ACC112 (cell line): Measurements from ENCODE around the gene FBXO41.

ENCODE experiments used
- H2AFZ ChIP-seq: fragments of 200-600 bp; sonication (generic); one replicate; pipeline ENCODE4 v1.6.0; 2017; ENCODE audit warnings: antibody characterized with exemption, low read length; ENCODE audit not compliant: unreplicated experiment
- H3K27ac ChIP-seq: fragments of 200-600 bp; sonication (generic); 2 replicates; pipeline ENCODE4 v1.5.1; 2014; ENCODE audit warnings: low read depth, mild to moderate bottlenecking, antibody characterized with exemption, low read length, moderate library complexity
- H3K27me3 ChIP-seq: fragments of 200-600 bp; sonication (generic); 2 replicates; pipeline ENCODE4 v1.6.1; 2014; ENCODE audit warnings: mild to moderate bottlenecking, antibody characterized with exemption, low read length, moderate library complexity, mixed read lengths; ENCODE audit not compliant: insufficient read depth
- H3K36me3 ChIP-seq: fragments of 200-600 bp; sonication (generic); 2 replicates; pipeline ENCODE4 v1.6.1; 2016; ENCODE audit warnings: mild to moderate bottlenecking, antibody characterized with exemption, low read length, moderate library complexity, mixed read lengths; ENCODE audit not compliant: insufficient read depth
- H3K4me1 ChIP-seq: fragments of 200-600 bp; sonication (generic); one replicate; pipeline ENCODE4 v1.6.1; 2016; ENCODE audit warnings: low read length, mixed read lengths; ENCODE audit not compliant: insufficient read depth, unreplicated experiment, control insufficient read depth
- H3K4me3 ChIP-seq: fragments of 200-600 bp; sonication (generic); 2 replicates; pipeline ENCODE4 v1.5.1; 2014; ENCODE audit warnings: mild to moderate bottlenecking, low read depth, low read length
- H3K79me2 ChIP-seq: fragments of 200-600 bp; sonication (generic); one replicate; pipeline ENCODE4 v1.6.0; 2016; ENCODE audit warnings: low read length; ENCODE audit not compliant: control insufficient read depth, unreplicated experiment, insufficient read depth

The FBXO41 gene

GRCh38 chr2:73260338-73260984 lies 23.8 kb downstream of the FBXO41 start:
- Histone ChIP-seq H3K27me3 (no peaks in the 10 kb centered on the region), H2AFZ (no peak overlapping the region), H3K27ac (no peak overlapping the region), H3K36me3 (no peaks in the 10 kb centered on the region), H3K79me2 (no peaks in the 10 kb centered on the region), H3K4me1 (no peaks in the 10 kb centered on the region), H3K4me3 (no peak overlapping the region)

GRCh38 chr2:73259704-73260337 lies 24.5 kb downstream of the FBXO41 start:
- no peak overlapping the region for H2AFZ ChIP-seq
- no peaks in the 10 kb centered on the region for H3K79me2 ChIP-seq
- H3K4me3 ChIP-seq, result no peak overlapping the region
- H3K27ac ChIP-seq, result no peak overlapping the region
- H3K4me1 ChIP-seq, result no peaks in the 10 kb centered on the region
- no peaks in the 10 kb centered on the region for H3K27me3 ChIP-seq
- no peaks in the 10 kb centered on the region for H3K36me3 ChIP-seq

GRCh38 chr2:73259276-73259675 lies 25.0 kb downstream of the FBXO41 start:
- Histone ChIP-seq H3K36me3 (peaks cover 4% of the 10 kb centered on the region; the same call in 1 of the 2 replicates), H3K79me2 (no peaks in the 10 kb centered on the region), H3K4me3 (no peak overlapping the region), H3K27ac (no peak overlapping the region), H2AFZ (no peak overlapping the region), H3K4me1 (no peaks in the 10 kb centered on the region), H3K27me3 (no peaks in the 10 kb centered on the region)

- H3K36me3 ChIP-seq, result peaks cover 7% of the 10 kb centered on the region; the same call in 1 of the 2 replicates
- H3K4me3 ChIP-seq, result no peak overlapping the region
- no peak overlapping the region for H3K27ac ChIP-seq
- no peak overlapping the region for H2AFZ ChIP-seq
- no peaks in the 10 kb centered on the region for H3K4me1 ChIP-seq
- no peaks in the 10 kb centered on the region for H3K79me2 ChIP-seq
- no peaks in the 10 kb centered on the region for H3K27me3 ChIP-seq
Observed at GRCh38 chr2:73258913-73259215, 25.4 kb downstream of the FBXO41 start.

- Histone ChIP-seq H3K4me1 (no peaks in the 10 kb centered on the region), H3K27me3 (no peaks in the 10 kb centered on the region), H3K79me2 (no peaks in the 10 kb centered on the region), H3K27ac (no peak overlapping the region), H3K36me3 (peaks cover 7% of the 10 kb centered on the region; the same call in 1 of the 2 replicates), H3K4me3 (no peak overlapping the region), H2AFZ (no peak overlapping the region)
Observed at GRCh38 chr2:73258186-73258912, 25.9 kb downstream of the FBXO41 start.

GRCh38 chr2:73257425-73258125 lies 26.7 kb downstream of the FBXO41 start:
- Histone ChIP-seq H3K27ac (no peak overlapping the region), H3K36me3 (peaks cover 7% of the 10 kb centered on the region; the same call in 1 of the 2 replicates), H3K4me1 (no peaks in the 10 kb centered on the region), H3K79me2 (no peaks in the 10 kb centered on the region), H3K27me3 (no peaks in the 10 kb centered on the region), H3K4me3 (no peak overlapping the region), H2AFZ (no peak overlapping the region)

- Histone ChIP-seq H3K4me1 (no peaks in the 10 kb centered on the region), H3K27me3 (no peaks in the 10 kb centered on the region), H2AFZ (no peak overlapping the region), H3K36me3 (peaks cover 7% of the 10 kb centered on the region; the same call in 1 of the 2 replicates), H3K4me3 (no peak overlapping the region), H3K27ac (no peak overlapping the region), H3K79me2 (no peaks in the 10 kb centered on the region)
Observed at GRCh38 chr2:73257021-73257420, 27.3 kb downstream of the FBXO41 start.

GRCh38 chr2:73256618-73256922 lies 27.7 kb downstream of the FBXO41 start:
- Histone ChIP-seq H3K4me1 (no peaks in the 10 kb centered on the region), H2AFZ (no peak overlapping the region), H3K27ac (no peak overlapping the region), H3K36me3 (peaks cover 7% of the 10 kb centered on the region; the same call in 1 of the 2 replicates), H3K4me3 (no peak overlapping the region), H3K79me2 (no peaks in the 10 kb centered on the region), H3K27me3 (no peaks in the 10 kb centered on the region)

- Histone ChIP-seq H3K36me3 (peaks cover 7% of the 10 kb centered on the region; the same call in 1 of the 2 replicates), H3K27ac (no peak overlapping the region), H3K4me3 (no peak overlapping the region), H3K79me2 (no peaks in the 10 kb centered on the region), H2AFZ (no peak overlapping the region), H3K4me1 (no peaks in the 10 kb centered on the region), H3K27me3 (no peaks in the 10 kb centered on the region)
Observed at GRCh38 chr2:73255907-73256617, 28.2 kb downstream of the FBXO41 start.

- Histone ChIP-seq H3K27ac (no peak overlapping the region), H3K79me2 (no peaks in the 10 kb centered on the region), H3K27me3 (no peaks in the 10 kb centered on the region), H3K4me1 (no peaks in the 10 kb centered on the region), H3K36me3 (peaks cover 11% of the 10 kb centered on the region; the same call in 1 of the 2 replicates), H2AFZ (no peak overlapping the region), H3K4me3 (no peak overlapping the region)
Observed at GRCh38 chr2:73255007-73255644, 29.2 kb downstream of the FBXO41 start.
